ENCODE data around the gene FAM181A. TPM values are rescaled to one million over a fixed set of nuclear protein-coding genes. Genes with fewer than 3 reads are reported as not detected.

FAM181A gene
- total RNA-seq, 1 experiment from 2014 or later, result not detected

- intact Hi-C loops (cut with micrococcal nuclease; ENCODE audit: unreplicated experiment) (no loop called here), in situ Hi-C loops (cut with HindIII; ENCODE audit: low pct_unique_long_range_greater_than_20kb, low sequenced_read_pairs) (no loop called here)
- no TSS peak for BruUV-seq (replicated peaks)
- H3K9me3 ChIP-seq (ENCODE audit: control insufficient read depth, insufficient read depth, low read depth, low read length), result no peaks in the 10 kb centered on the region
- no peaks in the 10 kb centered on the region for H3K27me3 ChIP-seq (ENCODE audit: control insufficient read depth, insufficient read depth, low read length)
- peak overlapping the region in 1 of 2 experiments; percentile 22; a peak in 2 of 4 replicates for H3K4me3 ChIP-seq (ENCODE audit: low read depth in 2 of 2, low read length in 2 of 2)
- DNase-seq (ENCODE audit: low read depth, low spot score), result no peak
- CTCF ChIA-PET, result interaction anchor here (0.7 to 2.0 kb wide), 2 partner anchors 31 to 47 kb away, joined by 3 to 11 read pairs; no protein-coding TSS in a partner anchor
- peaks cover 2% of the 10 kb centered on the region; the same call in 1 of the 2 replicates for H3K4me1 ChIP-seq (ENCODE audit: control insufficient read depth, insufficient read depth, low read length)
- TF ChIP-seq, protein P1, sequence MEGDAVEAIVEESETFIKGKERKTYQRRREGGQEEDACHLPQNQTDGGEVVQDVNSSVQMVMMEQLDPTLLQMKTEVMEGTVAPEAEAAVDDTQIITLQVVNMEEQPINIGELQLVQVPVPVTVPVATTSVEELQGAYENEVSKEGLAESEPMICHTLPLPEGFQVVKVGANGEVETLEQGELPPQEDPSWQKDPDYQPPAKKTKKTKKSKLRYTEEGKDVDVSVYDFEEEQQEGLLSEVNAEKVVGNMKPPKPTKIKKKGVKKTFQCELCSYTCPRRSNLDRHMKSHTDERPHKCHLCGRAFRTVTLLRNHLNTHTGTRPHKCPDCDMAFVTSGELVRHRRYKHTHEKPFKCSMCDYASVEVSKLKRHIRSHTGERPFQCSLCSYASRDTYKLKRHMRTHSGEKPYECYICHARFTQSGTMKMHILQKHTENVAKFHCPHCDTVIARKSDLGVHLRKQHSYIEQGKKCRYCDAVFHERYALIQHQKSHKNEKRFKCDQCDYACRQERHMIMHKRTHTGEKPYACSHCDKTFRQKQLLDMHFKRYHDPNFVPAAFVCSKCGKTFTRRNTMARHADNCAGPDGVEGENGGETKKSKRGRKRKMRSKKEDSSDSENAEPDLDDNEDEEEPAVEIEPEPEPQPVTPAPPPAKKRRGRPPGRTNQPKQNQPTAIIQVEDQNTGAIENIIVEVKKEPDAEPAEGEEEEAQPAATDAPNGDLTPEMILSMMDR (IDR thresholded peaks at IDR 0.05), result no peak
- TF ChIP-seq, protein P2, sequence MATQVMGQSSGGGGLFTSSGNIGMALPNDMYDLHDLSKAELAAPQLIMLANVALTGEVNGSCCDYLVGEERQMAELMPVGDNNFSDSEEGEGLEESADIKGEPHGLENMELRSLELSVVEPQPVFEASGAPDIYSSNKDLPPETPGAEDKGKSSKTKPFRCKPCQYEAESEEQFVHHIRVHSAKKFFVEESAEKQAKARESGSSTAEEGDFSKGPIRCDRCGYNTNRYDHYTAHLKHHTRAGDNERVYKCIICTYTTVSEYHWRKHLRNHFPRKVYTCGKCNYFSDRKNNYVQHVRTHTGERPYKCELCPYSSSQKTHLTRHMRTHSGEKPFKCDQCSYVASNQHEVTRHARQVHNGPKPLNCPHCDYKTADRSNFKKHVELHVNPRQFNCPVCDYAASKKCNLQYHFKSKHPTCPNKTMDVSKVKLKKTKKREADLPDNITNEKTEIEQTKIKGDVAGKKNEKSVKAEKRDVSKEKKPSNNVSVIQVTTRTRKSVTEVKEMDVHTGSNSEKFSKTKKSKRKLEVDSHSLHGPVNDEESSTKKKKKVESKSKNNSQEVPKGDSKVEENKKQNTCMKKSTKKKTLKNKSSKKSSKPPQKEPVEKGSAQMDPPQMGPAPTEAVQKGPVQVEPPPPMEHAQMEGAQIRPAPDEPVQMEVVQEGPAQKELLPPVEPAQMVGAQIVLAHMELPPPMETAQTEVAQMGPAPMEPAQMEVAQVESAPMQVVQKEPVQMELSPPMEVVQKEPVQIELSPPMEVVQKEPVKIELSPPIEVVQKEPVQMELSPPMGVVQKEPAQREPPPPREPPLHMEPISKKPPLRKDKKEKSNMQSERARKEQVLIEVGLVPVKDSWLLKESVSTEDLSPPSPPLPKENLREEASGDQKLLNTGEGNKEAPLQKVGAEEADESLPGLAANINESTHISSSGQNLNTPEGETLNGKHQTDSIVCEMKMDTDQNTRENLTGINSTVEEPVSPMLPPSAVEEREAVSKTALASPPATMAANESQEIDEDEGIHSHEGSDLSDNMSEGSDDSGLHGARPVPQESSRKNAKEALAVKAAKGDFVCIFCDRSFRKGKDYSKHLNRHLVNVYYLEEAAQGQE (IDR thresholded peaks at IDR 0.05; ENCODE audit: insufficient read depth in 1 of 2, low read depth in 2 of 2, low read length in 1 of 2), result no peak
- TF ChIP-seq SIN3A (IDR thresholded peaks at IDR 0.05; ENCODE audit: borderline replicate concordance, insufficient read depth, low read depth, low read length), result no peak
- no peak for TF ChIP-seq TCF7L2 (IDR thresholded peaks at IDR 0.05; ENCODE audit: low read depth, low read length)
- no peak for TF ChIP-seq POLR2AphosphoS5 (IDR thresholded peaks at IDR 0.05; ENCODE audit: low read depth, low read length)
- H3K36me3 ChIP-seq (ENCODE audit: control insufficient read depth, insufficient read depth, low read length), result no peaks in the 10 kb centered on the region
- POLR2A ChIA-PET, result no interaction called here
- H3K27ac ChIP-seq (ENCODE audit: low read length), result no peak overlapping the region
- ATAC-seq, result peak; percentile 36
These were observed 44.0 kb downstream of the FAM181A start for GRCh38 chr14:93970965-93971634.

DNA sequence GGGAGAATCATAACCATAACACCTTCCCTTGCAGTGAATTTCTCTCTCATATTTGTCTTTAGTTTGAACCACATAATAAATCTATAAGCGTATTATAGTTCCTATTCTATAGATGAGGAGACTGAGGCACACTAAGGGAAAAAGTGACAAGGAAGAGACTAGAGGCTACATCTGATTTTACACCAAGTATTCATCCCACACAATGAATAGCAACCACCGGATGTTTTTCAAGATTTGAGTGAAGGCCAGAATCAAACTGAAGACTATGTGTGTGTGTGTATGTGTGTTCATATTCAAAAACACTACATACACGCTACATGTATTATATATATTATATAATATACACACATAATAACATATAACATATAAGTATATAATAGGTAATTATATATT lies 44.5 kb downstream of the FAM181A start:
- Histone ChIP-seq H3K9me3 (ENCODE audit: control insufficient read depth, insufficient read depth, low read depth, low read length) (no peaks in the 10 kb centered on the region), H3K27me3 (ENCODE audit: control insufficient read depth, insufficient read depth, low read length) (no peaks in the 10 kb centered on the region), H3K36me3 (ENCODE audit: control insufficient read depth, insufficient read depth, low read length) (no peaks in the 10 kb centered on the region), H3K4me3 (ENCODE audit: low read depth in 2 of 2, low read length in 2 of 2) (no peak overlapping the region), H3K27ac (ENCODE audit: low read length) (no peak overlapping the region), H3K4me1 (ENCODE audit: control insufficient read depth, insufficient read depth, low read length) (peaks cover 2% of the 10 kb centered on the region; the same call in 1 of the 2 replicates)
- POLR2A ChIA-PET, result no interaction called here
- DNase-seq (ENCODE audit: low read depth, low spot score) (no peak), ATAC-seq (no peak)
- CTCF ChIA-PET, result interaction anchor here (2.0 kb wide), 1 partner anchor 32 kb away, joined by 11 read pairs; no protein-coding TSS in a partner anchor
- BruUV-seq (replicated peaks), result no TSS peak
- intact Hi-C loops (cut with micrococcal nuclease; ENCODE audit: unreplicated experiment), result no loop called here
- no peak for TF ChIP-seq POLR2AphosphoS5 (IDR thresholded peaks at IDR 0.05; ENCODE audit: low read depth, low read length)
- TF ChIP-seq, protein P1 (IDR thresholded peaks at IDR 0.05), result no peak
- no peak for TF ChIP-seq SIN3A (IDR thresholded peaks at IDR 0.05; ENCODE audit: borderline replicate concordance, insufficient read depth, low read depth, low read length)
- TF ChIP-seq, protein P2 (IDR thresholded peaks at IDR 0.05; ENCODE audit: insufficient read depth in 1 of 2, low read depth in 2 of 2, low read length in 1 of 2), result no peak
- TF ChIP-seq TCF7L2 (IDR thresholded peaks at IDR 0.05; ENCODE audit: low read depth, low read length), result no peak
- in situ Hi-C loops (cut with HindIII; ENCODE audit: low pct_unique_long_range_greater_than_20kb, low sequenced_read_pairs), result no loop called here

All from Panc1 (cell line).